B cell (primary cell): ENCODE data around the gene AGTRAP. TPM values are rescaled to one million over a fixed set of nuclear protein-coding genes. Genes with fewer than 3 reads are reported as not detected.

Source experiments
- ATAC-seq: fragments of 200-7000 bp; cut with Tn5 transposase; one replicate; pipeline ENCODE4 v1.10.0; 2021; ENCODE audit warnings: low read depth, mild to moderate bottlenecking, moderate number of reproducible peaks, moderate library complexity
- CTCF ChIA-PET: fragments of 350-600 bp; sonication (Branson Sonifier 250); formaldehyde crosslinking; loops from one replicate; lab custom pipeline; 2021; ENCODE audit warnings: antibody characterized with exemption, inconsistent platforms; lab: Charles Lee
- POLR2A ChIA-PET: fragments of 350-600 bp; sonication (Branson Sonifier 250); formaldehyde crosslinking; loops from one replicate; lab custom pipeline; 2021; ENCODE audit warnings: antibody characterized with exemption; lab: Charles Lee
- DNase-seq: peaks from one replicate; pipeline ENCODE4 v3.0.0; 2013
- H2AFZ ChIP-seq: 2 replicates; pipeline ENCODE4 v1.6.1; 2012; ENCODE audit warnings: mild to moderate bottlenecking, low read depth, low read length; ENCODE audit not compliant: insufficient read depth, poor library complexity, severe bottlenecking
- H3K27ac ChIP-seq, 2 donors: 1 replicate in 1 of 2; 2 replicates in 1 of 2; pipeline ENCODE4 v1.5.1; 2012 to 2013; ENCODE audit warnings: low read length in 2 of 2, mild to moderate bottlenecking in 2 of 2, moderate library complexity in 1 of 2
- H3K27me3 ChIP-seq, 4 experiments: fragments of 200-600 bp in 1 of 4; sonication (generic) in 1 of 4; replicated peaks in 1 of 4; 1 replicate in 2 of 4; 2 replicates in 2 of 4; pipeline versions ENCODE4 v1.6.1 to v1.7.0; 2013 to 2016; ENCODE audit warnings: low read length in 3 of 4, mild to moderate bottlenecking in 2 of 4, mixed read lengths in 1 of 4, moderate library complexity in 1 of 4; ENCODE audit not compliant: insufficient read depth in 4 of 4, control insufficient read depth in 3 of 4; ENCODE audit errors: control extremely low read depth in 1 of 4
- H3K36me3 ChIP-seq, 2 experiments: replicated peaks in 1 of 2; 1 replicate in 1 of 2; 2 replicates in 1 of 2; pipeline versions ENCODE4 v1.6.1 to v1.7.1; 2013; ENCODE audit warnings: low read length in 1 of 2; ENCODE audit not compliant: insufficient read depth in 2 of 2, control insufficient read depth in 1 of 2; ENCODE audit errors: control extremely low read depth in 1 of 2, extremely low read depth in 1 of 2
- H3K4me1 ChIP-seq, 2 donors: fragments of 200-600 bp in 1 of 2; sonication (generic) in 1 of 2; 1 replicate in 1 of 2; 2 replicates in 1 of 2; pipeline versions ENCODE4 v1.5.1 to v1.6.1; 2013 to 2017; ENCODE audit warnings: low read length in 2 of 2; ENCODE audit not compliant: control insufficient read depth in 2 of 2, insufficient read depth in 2 of 2
- H3K4me2 ChIP-seq: replicated peaks from 2 replicates; pipeline ENCODE3; 2012; ENCODE audit warnings: mild to moderate bottlenecking, low read depth, low read length; ENCODE audit not compliant: poor library complexity, severe bottlenecking
- H3K4me3 ChIP-seq, 5 experiments: fragments of 200-600 bp in 1 of 5; sonication (generic) in 1 of 5; 1 replicate in 3 of 5; 2 replicates in 2 of 5; pipeline versions ENCODE4 v1.5.1 to v1.7.0; 2011 to 2016; ENCODE audit warnings: low read length in 4 of 5, mild to moderate bottlenecking in 4 of 5, low read depth in 2 of 5, control low read depth in 1 of 5, moderate library complexity in 1 of 5; ENCODE audit not compliant: insufficient read depth in 1 of 5; ENCODE audit errors: control extremely low read depth in 1 of 5, extremely low read depth in 1 of 5
- H3K79me2 ChIP-seq: fragments of 200-600 bp; sonication (generic); one replicate; pipeline ENCODE4 v1.6.0; 2016; ENCODE audit warnings: low read length; ENCODE audit not compliant: control insufficient read depth, insufficient read depth
- H3K9ac ChIP-seq: fragments of 200-600 bp; sonication (generic); 2 replicates; pipeline ENCODE4 v1.6.1; 2017; ENCODE audit warnings: mild to moderate bottlenecking, low read length, moderate library complexity
- H3K9me3 ChIP-seq, 3 donors: one replicate each; pipeline versions ENCODE4 v1.6.1 to v1.7.1; 2013; ENCODE audit warnings: low read length in 2 of 3; ENCODE audit not compliant: control insufficient read depth in 2 of 3, insufficient read depth in 1 of 3; ENCODE audit errors: control extremely low read depth in 1 of 3
- H4K20me1 ChIP-seq: 2 replicates; pipeline ENCODE4 v1.6.0; 2012; ENCODE audit warnings: mild to moderate bottlenecking, low read length; ENCODE audit not compliant: insufficient read depth, control insufficient read depth, poor library complexity, severe bottlenecking
- H3K27ac Mint-ChIP-seq: one replicate; pipeline ENCODE4 v1.8.0; 2021; ENCODE audit warnings: mixed read lengths
- H3K27me3 Mint-ChIP-seq: one replicate; pipeline ENCODE4 v1.8.0; 2021; ENCODE audit warnings: mixed read lengths
- H3K4me1 Mint-ChIP-seq: one replicate; pipeline ENCODE4 v1.8.0; 2021; ENCODE audit warnings: mixed read lengths
- H3K4me3 Mint-ChIP-seq: one replicate; pipeline ENCODE4 v1.8.0; 2021; ENCODE audit warnings: mixed read lengths
- H3K9me3 Mint-ChIP-seq: one replicate; pipeline ENCODE4 v1.8.0; 2022; ENCODE audit warnings: mixed read lengths; ENCODE audit not compliant: insufficient read depth
- EZH2 ChIP-seq: IDR thresholded peaks from 2 replicates; pipeline ENCODE4 v1.6.1; 2012; ENCODE audit warnings: borderline replicate concordance, low read depth, mild to moderate bottlenecking, moderate library complexity, low read length; ENCODE audit not compliant: insufficient read depth, poor library complexity, severe bottlenecking
- WGBS: methylation state at CpG from one replicate; pipeline ENCODE4 v1.1.5; 2013; ENCODE audit warnings: missing lambda C conversion rate; ENCODE audit not compliant: insufficient coverage; 5-methylcytosine and 5-hydroxymethylcytosine counted together
- intact Hi-C: fragments of 100-400 bp; cut with micrococcal nuclease; formaldehyde crosslinking; loops from one replicate; pipeline ENCODE4 v1.10.0; 2022
- polyA plus RNA-seq: library from polyadenylated mRNA; depleted of rRNA; stranded (reverse); fragments of >200 nt; gene quantifications from 2 replicates; pipeline ENCODE4 v1.2.3, GENCODE V29; 2012
- total RNA-seq, 2 donors: library from RNA; stranded (reverse); fragments of 120-200 nt in 1 of 2; gene quantifications; 1 replicate in 1 of 2; 2 replicates in 1 of 2; pipeline versions ENCODE4 v1.2.3 to v1.2.4, GENCODE V29; 2013 to 2022
- TF ChIP-seq, protein P1 (sequence below): fragments of 200-600 bp; IDR thresholded peaks from one replicate; pipeline ENCODE4 v1.8.0; 2022; ENCODE audit warnings: antibody characterized with exemption, mild to moderate bottlenecking

Gene AGTRAP
- total and polyA plus RNA-seq, 2 donors (not counting 1 experiment from before 2014, with no cell fraction given): 18.3 to 44.9 TPM

DNA sequence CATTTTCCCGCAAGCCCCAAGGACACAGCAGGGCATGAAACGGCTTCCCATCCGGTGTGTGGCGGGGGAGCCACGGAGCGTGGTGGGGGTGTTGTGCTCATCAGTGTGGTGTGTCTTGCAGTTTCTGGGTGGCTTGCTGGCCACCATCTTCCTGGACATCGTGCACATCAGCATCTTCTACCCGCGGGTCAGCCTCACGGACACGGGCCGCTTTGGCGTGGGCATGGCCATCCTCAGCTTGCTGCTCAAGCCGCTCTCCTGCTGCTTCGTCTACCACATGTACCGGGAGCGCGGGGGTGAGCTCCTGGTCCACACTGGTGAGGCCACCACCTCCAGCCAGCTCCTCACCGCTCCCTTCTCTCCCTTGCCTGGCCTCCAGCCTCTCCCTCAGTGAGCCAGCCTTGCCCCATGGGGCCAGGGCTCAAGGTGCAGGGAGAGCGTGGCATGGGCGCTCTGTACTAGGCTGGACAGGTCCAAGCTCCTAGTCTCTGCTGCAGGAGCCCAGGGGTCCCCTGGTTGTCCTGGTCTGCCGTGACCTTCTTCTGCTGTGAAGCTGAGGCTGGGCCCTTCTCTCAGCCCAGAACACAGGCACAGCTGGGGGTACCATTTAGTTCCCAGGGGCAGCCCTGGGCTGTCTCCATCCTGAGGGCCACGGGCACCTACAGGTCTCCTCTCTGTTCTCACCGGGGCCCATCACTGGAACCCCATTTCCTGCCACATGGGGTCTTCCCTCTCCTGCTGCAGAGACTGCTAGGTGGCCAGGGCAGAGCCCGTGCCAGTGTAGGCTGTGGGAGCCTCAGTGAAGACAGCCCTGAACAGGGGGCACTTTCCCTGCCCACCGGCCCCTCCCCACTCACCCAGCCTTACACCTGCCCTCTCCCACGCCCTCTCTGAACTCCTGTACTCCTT, 12.6 kb downstream of the AGTRAP start:
- H3K9me3 ChIP-seq: no peaks in the 10 kb centered on the region
- no peaks in the 10 kb centered on the region for H4K20me1 ChIP-seq
- Mint-ChIP-seq H3K4me1 (peaks cover 6% of the 10 kb centered on the region), H3K4me3 (no peak overlapping the region), H3K27me3 (no peaks in the 10 kb centered on the region), H3K27ac (peak overlapping the region; percentile 15), H3K9me3 (no peaks in the 10 kb centered on the region)
- WGBS: 95% methylated on average over 25 of the region's 27 CpGs
- H3K4me1 ChIP-seq: peaks cover 0 to 4% of the 10 kb centered on the region in 2 donors
- CTCF ChIA-PET: interaction anchor here (0.6 to 2.1 kb wide), 8 partner anchors 12 to 711 kb away, joined by 3 to 10 read pairs (median 4); partner anchors contain the start of genes AGTRAP and FBXO6
- peaks cover 5% of the 10 kb centered on the region for H3K79me2 ChIP-seq
- peak overlapping the region; percentile 65 for H2AFZ ChIP-seq
- no peak for TF ChIP-seq EZH2
- TF ChIP-seq, protein P1, sequence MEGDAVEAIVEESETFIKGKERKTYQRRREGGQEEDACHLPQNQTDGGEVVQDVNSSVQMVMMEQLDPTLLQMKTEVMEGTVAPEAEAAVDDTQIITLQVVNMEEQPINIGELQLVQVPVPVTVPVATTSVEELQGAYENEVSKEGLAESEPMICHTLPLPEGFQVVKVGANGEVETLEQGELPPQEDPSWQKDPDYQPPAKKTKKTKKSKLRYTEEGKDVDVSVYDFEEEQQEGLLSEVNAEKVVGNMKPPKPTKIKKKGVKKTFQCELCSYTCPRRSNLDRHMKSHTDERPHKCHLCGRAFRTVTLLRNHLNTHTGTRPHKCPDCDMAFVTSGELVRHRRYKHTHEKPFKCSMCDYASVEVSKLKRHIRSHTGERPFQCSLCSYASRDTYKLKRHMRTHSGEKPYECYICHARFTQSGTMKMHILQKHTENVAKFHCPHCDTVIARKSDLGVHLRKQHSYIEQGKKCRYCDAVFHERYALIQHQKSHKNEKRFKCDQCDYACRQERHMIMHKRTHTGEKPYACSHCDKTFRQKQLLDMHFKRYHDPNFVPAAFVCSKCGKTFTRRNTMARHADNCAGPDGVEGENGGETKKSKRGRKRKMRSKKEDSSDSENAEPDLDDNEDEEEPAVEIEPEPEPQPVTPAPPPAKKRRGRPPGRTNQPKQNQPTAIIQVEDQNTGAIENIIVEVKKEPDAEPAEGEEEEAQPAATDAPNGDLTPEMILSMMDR: no peak
- H3K4me3 ChIP-seq: no peak overlapping the region
- no peaks in the 10 kb centered on the region for H3K27me3 ChIP-seq
- DNase-seq: no peak
- H3K36me3 ChIP-seq: peaks cover 0 to 27% of the 10 kb centered on the region in 2 experiments
- H3K4me2 ChIP-seq: peak overlapping the region; percentile 40
- POLR2A ChIA-PET: no interaction called here
- intact Hi-C loops: no loop called here
- no peak overlapping the region for H3K9ac ChIP-seq
- no peak overlapping the region for H3K27ac ChIP-seq
- no peak for ATAC-seq

DNA sequence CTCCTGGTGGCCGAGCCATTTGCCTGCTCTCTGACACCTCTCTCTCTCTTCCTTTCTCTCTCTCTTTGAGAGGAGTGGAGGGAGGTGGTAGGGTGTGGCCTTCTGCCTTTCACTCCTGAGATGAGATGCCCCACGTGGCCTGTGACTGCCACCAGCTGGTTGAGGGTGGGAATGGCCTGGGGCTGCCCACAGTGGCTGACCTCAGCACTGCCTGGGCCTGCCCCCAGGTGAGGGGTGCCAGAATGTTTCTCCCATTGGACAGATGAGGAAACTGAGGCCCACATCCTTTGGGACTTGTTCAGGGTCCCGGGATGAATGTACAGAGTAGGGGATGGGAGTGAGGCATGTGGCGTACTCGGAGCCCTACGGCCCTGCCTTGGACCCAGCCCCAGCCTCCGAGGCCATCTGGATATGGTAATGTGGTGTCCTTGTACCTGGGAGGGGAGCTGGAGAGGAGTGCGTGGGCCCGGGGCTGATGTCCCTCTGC, 13.3 kb downstream of the AGTRAP start:
- Histone ChIP-seq H3K4me1 (peaks cover 0 to 4% of the 10 kb centered on the region in 2 donors), H3K27ac (no peak overlapping the region), H3K4me3 (no peak overlapping the region), H3K4me2 (peak overlapping the region; percentile 40), H3K79me2 (peaks cover 3% of the 10 kb centered on the region), H3K27me3 (no peaks in the 10 kb centered on the region), H3K36me3 (peaks cover 0 to 27% of the 10 kb centered on the region in 2 experiments), H3K9ac (no peak overlapping the region), H3K9me3 (no peaks in the 10 kb centered on the region), H4K20me1 (no peaks in the 10 kb centered on the region), H2AFZ (peak overlapping the region; percentile 65)
- POLR2A ChIA-PET: no interaction called here
- Mint-ChIP-seq H3K9me3 (no peaks in the 10 kb centered on the region), H3K4me1 (peaks cover 6% of the 10 kb centered on the region), H3K27ac (peak overlapping the region; percentile 15), H3K27me3 (no peaks in the 10 kb centered on the region), H3K4me3 (no peak overlapping the region)
- CTCF ChIA-PET: interaction anchor here (0.6 to 2.1 kb wide), 11 partner anchors 13 to 712 kb away, joined by 3 to 10 read pairs (median 4); partner anchors contain the start of genes AGTRAP and FBXO6
- 86% methylated on average over 8 of the region's 9 CpGs for WGBS
- TF ChIP-seq, protein P1: peak; percentile 65
- no peak for TF ChIP-seq EZH2
- ATAC-seq (peak; percentile 96), DNase-seq (no peak)
- intact Hi-C loops: no loop called here
